Endothelial cell of umbilical vein (primary cell): ENCODE results near the gene BNIP5.

Experiments used
- EZH2 ChIP-seq: IDR thresholded peaks from 2 replicates; pipeline ENCODE4 v1.6.1; 2012; ENCODE audit warnings: borderline replicate concordance, low read depth, mild to moderate bottlenecking, moderate library complexity, low read length, inconsistent platforms; ENCODE audit not compliant: severe bottlenecking
- GATA2 ChIP-seq: IDR thresholded peaks from 2 replicates; pipeline ENCODE4 v1.7.0; 2011; ENCODE audit warnings: low read depth, mild to moderate bottlenecking, moderate library complexity, mixed read lengths, low read length; ENCODE audit not compliant: insufficient read length, insufficient read depth
- MAX ChIP-seq: IDR thresholded peaks from 2 replicates; pipeline ENCODE4 v1.6.1; 2011; ENCODE audit not compliant: insufficient read depth, insufficient read length
- MYC ChIP-seq: IDR thresholded peaks from one replicate; pipeline ENCODE4 v1.6.1; 2011; ENCODE audit warnings: mild to moderate bottlenecking, low read depth, low read length
- POLR2A ChIP-seq: IDR thresholded peaks from 2 replicates; pipeline ENCODE4 v1.6.1; 2012; ENCODE audit warnings: low read depth, mild to moderate bottlenecking, control low read depth, low read length
- POLR2AphosphoS5 ChIP-seq: IDR thresholded peaks from 2 replicates; pipeline ENCODE4 v1.6.1; 2012; ENCODE audit warnings: low read depth, mild to moderate bottlenecking, control low read depth, low read length, moderate library complexity; ENCODE audit not compliant: insufficient read depth
- TF ChIP-seq, protein P1 (sequence below), 2 donors: IDR thresholded peaks; 1 replicate in 1 of 2; 2 replicates in 1 of 2; pipeline ENCODE4 v1.5.1; 2011; ENCODE audit warnings: low read length in 2 of 2, mild to moderate bottlenecking in 2 of 2, moderate library complexity in 2 of 2, control low read depth in 1 of 2, inconsistent platforms in 1 of 2, low read depth in 1 of 2; ENCODE audit not compliant: insufficient read depth in 1 of 2; ENCODE audit errors: extremely low read depth in 1 of 2

DNA sequence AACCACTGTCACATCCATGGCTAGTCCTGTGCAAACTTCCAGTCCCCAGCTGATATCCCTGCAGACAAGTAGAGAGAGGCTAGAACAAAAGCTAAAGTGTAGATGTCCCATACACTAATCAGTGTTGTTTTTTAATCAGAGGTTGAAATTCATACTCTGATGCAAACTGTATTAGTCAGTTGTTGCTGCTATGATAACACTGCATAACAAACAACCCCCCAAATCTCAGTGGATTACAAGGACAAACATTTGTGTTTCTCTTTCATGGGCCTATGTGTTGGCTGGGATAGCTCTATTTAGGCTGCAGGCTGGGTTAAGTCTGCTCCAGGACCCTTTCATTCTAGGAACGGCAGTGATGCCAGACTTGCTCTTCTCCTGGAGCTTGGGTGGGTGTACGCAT lies 26.8 kb downstream of the BNIP5 start:
- TF ChIP-seq EZH2 = no peak
- no peak for TF ChIP-seq POLR2AphosphoS5
- TF ChIP-seq, protein P1, sequence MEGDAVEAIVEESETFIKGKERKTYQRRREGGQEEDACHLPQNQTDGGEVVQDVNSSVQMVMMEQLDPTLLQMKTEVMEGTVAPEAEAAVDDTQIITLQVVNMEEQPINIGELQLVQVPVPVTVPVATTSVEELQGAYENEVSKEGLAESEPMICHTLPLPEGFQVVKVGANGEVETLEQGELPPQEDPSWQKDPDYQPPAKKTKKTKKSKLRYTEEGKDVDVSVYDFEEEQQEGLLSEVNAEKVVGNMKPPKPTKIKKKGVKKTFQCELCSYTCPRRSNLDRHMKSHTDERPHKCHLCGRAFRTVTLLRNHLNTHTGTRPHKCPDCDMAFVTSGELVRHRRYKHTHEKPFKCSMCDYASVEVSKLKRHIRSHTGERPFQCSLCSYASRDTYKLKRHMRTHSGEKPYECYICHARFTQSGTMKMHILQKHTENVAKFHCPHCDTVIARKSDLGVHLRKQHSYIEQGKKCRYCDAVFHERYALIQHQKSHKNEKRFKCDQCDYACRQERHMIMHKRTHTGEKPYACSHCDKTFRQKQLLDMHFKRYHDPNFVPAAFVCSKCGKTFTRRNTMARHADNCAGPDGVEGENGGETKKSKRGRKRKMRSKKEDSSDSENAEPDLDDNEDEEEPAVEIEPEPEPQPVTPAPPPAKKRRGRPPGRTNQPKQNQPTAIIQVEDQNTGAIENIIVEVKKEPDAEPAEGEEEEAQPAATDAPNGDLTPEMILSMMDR (IDR thresholded peaks at IDR 0.05; ENCODE audit: extremely low read depth in 1 of 2, insufficient read depth in 1 of 2, low read depth in 1 of 2, low read length in 2 of 2) = no peak
- no peak for TF ChIP-seq POLR2A
- no peak for TF ChIP-seq MYC
- TF ChIP-seq MAX = no peak
- TF ChIP-seq GATA2 = no peak
